IMR-90 (cell line): ENCODE measurements around the gene FANCD2OS.

Experiments used
- BHLHE40 ChIP-seq: fragments of 150-350 bp; IDR thresholded peaks from 2 replicates; pipeline ENCODE4 v1.6.1; 2016; ENCODE audit warnings: mild to moderate bottlenecking, low read depth, low read length
- CEBPB ChIP-seq: IDR thresholded peaks from 2 replicates; pipeline ENCODE4 v1.6.1; 2012; ENCODE audit warnings: low read depth, low read length, improper control_type of control experiment
- CTCF ChIP-seq: conservative IDR thresholded peaks from 2 replicates; pipeline ENCODE4 v1.5.1; 2012; ENCODE audit warnings: mild to moderate bottlenecking, low read depth, low read length, improper control_type of control experiment
- FOS ChIP-seq: fragments of 150-350 bp; IDR thresholded peaks from 2 replicates; pipeline ENCODE4 v1.6.1; 2016; ENCODE audit warnings: low read depth, low read length
- MAFK ChIP-seq: IDR thresholded peaks from 2 replicates; pipeline ENCODE4 v1.6.1; 2012; ENCODE audit warnings: low read depth, low read length, improper control_type of control experiment
- MAZ ChIP-seq: IDR thresholded peaks from 2 replicates; pipeline ENCODE4 v1.6.1; 2012; ENCODE audit warnings: low read depth, mild to moderate bottlenecking, low read length, improper control_type of control experiment, moderate library complexity, borderline replicate concordance
- POLR2A ChIP-seq: IDR thresholded peaks from 2 replicates; pipeline ENCODE4 v1.6.1; 2012; ENCODE audit warnings: mild to moderate bottlenecking, low read depth, low read length
- RAD21 ChIP-seq: IDR thresholded peaks from 2 replicates; pipeline ENCODE4 v1.6.1; 2012; ENCODE audit warnings: low read length, improper control_type of control experiment
- RFX5 ChIP-seq: IDR thresholded peaks from 2 replicates; pipeline ENCODE4 v1.8.0; 2012; ENCODE audit warnings: low read depth, mild to moderate bottlenecking, low read length, moderate library complexity
- SMC3 ChIP-seq: fragments of 150-350 bp; IDR thresholded peaks from 2 replicates; pipeline ENCODE4 v1.6.1; 2016; ENCODE audit warnings: low read depth, mild to moderate bottlenecking, antibody characterized with exemption, low read length, moderate library complexity

GRCh38 chr3:10157031-10157430 lies 49.0 kb upstream of the FANCD2OS start:
- no peak for TF ChIP-seq CTCF
- TF ChIP-seq POLR2A = no peak
- TF ChIP-seq FOS = no peak
- no peak for TF ChIP-seq BHLHE40
- no peak for TF ChIP-seq RFX5
- TF ChIP-seq MAFK = no peak
- TF ChIP-seq SMC3 = no peak
- TF ChIP-seq RAD21 = no peak
- TF ChIP-seq CEBPB = no peak
- TF ChIP-seq MAZ = no peak
